Activated naive CD8-positive, alpha-beta T cell treated with anti-CD3 and anti-CD28 coated beads for 36 hours (primary cell): ENCODE measurements around the gene BSCL2. TPM values are rescaled to one million over a fixed set of nuclear protein-coding genes. Genes with fewer than 3 reads are reported as not detected.
"Not testable (repeated sequence)": the region's sequence is repeated elsewhere in the genome, so short reads cannot be mapped to it uniquely, and the experiment has no call there.

Experiments
- DNase-seq: peaks from one replicate; pipeline ENCODE4 v3.0.0; 2021
- H3K27ac Mint-ChIP-seq: one replicate; pipeline ENCODE4 v1.8.0; 2022; ENCODE audit warnings: mild to moderate bottlenecking, moderate library complexity, mixed read lengths
- H3K27me3 Mint-ChIP-seq: one replicate; pipeline ENCODE4 v1.8.0; 2022; ENCODE audit warnings: mild to moderate bottlenecking, mixed read lengths
- H3K36me3 Mint-ChIP-seq: one replicate; pipeline ENCODE4 v1.8.0; 2021; ENCODE audit warnings: mild to moderate bottlenecking, mixed read lengths
- H3K4me1 Mint-ChIP-seq: one replicate; pipeline ENCODE4 v1.8.0; 2021; ENCODE audit warnings: mixed read lengths
- H3K4me3 Mint-ChIP-seq: one replicate; pipeline ENCODE4 v1.8.0; 2022; ENCODE audit warnings: mild to moderate bottlenecking, moderate library complexity, mixed read lengths
- H3K9me3 Mint-ChIP-seq: one replicate; pipeline ENCODE4 v1.8.0; 2022; ENCODE audit warnings: mixed read lengths
- total RNA-seq, 2 experiments: library from RNA; stranded (reverse); gene quantifications; one replicate each; pipeline ENCODE4 v1.2.3, GENCODE V29; 2021

BSCL2 gene
- total RNA-seq, 2 experiments from 2014 or later, result 22.7 to 23.7 TPM

DNA sequence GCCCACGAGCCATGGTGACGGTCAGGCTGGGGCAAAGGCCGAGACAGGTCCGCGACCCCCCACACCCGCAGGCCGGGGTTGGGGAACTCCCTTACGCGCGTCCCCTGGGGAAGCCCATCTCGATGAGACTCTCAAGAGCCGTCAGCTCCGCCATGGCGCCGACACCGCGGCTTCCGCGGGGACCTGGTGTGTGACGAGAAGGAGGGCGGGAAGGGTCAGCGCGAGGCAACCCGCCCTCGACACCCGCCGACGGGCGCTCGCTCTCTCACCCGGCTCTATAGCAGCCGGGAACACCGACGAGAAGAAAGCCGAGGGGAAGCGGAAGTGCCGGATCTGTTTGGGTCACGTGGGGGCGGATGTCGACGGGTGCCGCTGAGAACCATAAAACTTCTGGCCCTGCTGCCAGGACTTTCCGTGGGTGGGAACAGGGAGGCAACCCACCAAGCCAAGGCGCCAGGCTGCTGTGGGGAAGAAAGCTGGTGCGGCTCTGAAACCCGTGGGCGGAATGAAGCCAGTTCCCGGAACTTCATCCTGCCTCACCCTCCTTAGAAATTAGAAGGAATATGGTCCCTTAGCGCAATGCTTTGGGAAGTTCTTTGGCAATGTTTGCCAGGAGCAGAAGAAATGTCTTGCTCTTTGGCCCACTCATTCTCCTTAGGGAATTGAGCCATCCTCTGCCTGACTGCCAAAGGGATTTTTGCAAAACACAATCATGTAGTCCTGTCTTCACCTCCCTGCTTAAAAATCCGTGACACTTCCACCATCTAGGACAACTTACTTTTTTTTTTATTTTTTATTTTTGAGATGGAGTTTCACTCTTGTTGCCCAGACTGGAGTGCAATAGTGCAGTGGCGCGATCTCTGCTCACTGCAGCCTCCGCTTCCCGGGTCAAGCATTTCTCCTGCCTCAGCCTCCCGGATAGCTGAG is 28.2 kb downstream of the BSCL2 start, which contains the start of gene UBXN1:
TSS of gene UBXN1 (minus strand) at position 304 of the 927 bp plus-strand sequence. CDS start at position 154, 150 bp downstream.
- Mint-ChIP-seq H3K27ac (peak within 1 kb of the TSS; percentile 89), H3K4me1 (peaks cover 34% of the 10 kb centered on the region), H3K4me3 (peak within 1 kb of the TSS; percentile 90)

GRCh38 chr11:62678433-62678769 is 28.8 kb downstream of the BSCL2 start:
- Mint-ChIP-seq H3K9me3 (no peaks in the 10 kb centered on the region), H3K4me3 (peak overlapping the region; percentile 90), H3K36me3 (peaks cover 29% of the 10 kb centered on the region), H3K4me1 (peaks cover 37% of the 10 kb centered on the region), H3K27me3 (no peaks in the 10 kb centered on the region), H3K27ac (peak overlapping the region; percentile 89)
- no peak for DNase-seq

More for the DNA sequence above, 28.2 kb downstream of the BSCL2 start, which contains the start of gene UBXN1:
- H3K27me3 Mint-ChIP-seq, result no peaks in the 10 kb centered on the region
- peaks cover 27% of the 10 kb centered on the region for H3K36me3 Mint-ChIP-seq
- DNase-seq, result peak; percentile 88
- H3K9me3 Mint-ChIP-seq, result no peaks in the 10 kb centered on the region

- Mint-ChIP-seq H3K9me3 (no peaks in the 10 kb centered on the region), H3K4me1 (peaks cover 42% of the 10 kb centered on the region), H3K36me3 (peaks cover 32% of the 10 kb centered on the region)
These were observed 29.5 kb downstream of the BSCL2 start for GRCh38 chr11:62677714-62678113.

GRCh38 chr11:62677156-62677555 is 30.1 kb downstream of the BSCL2 start:
- H3K9me3 Mint-ChIP-seq, result no peaks in the 10 kb centered on the region
- H3K4me3 Mint-ChIP-seq, result peak overlapping the region; percentile 90
- peak overlapping the region; percentile 39 for H3K27ac Mint-ChIP-seq
- H3K36me3 Mint-ChIP-seq, result peaks cover 38% of the 10 kb centered on the region
- no peaks in the 10 kb centered on the region for H3K27me3 Mint-ChIP-seq
- H3K4me1 Mint-ChIP-seq, result peaks cover 47% of the 10 kb centered on the region
- DNase-seq, result no peak

More at GRCh38 chr11:62677714-62678113, 29.5 kb downstream of the BSCL2 start:
- DNase-seq, result no peak
- Mint-ChIP-seq H3K4me3 (peak overlapping the region; percentile 90), H3K27me3 (no peaks in the 10 kb centered on the region), H3K27ac (peak overlapping the region; percentile 89)

- Mint-ChIP-seq H3K9me3 (no peaks in the 10 kb centered on the region), H3K36me3 (peaks cover 40% of the 10 kb centered on the region), H3K4me1 (peaks cover 47% of the 10 kb centered on the region), H3K27me3 (no peaks in the 10 kb centered on the region), H3K4me3 (peak overlapping the region; percentile 90), H3K27ac (peak overlapping the region; percentile 39)
- no peak for DNase-seq
These were observed 30.5 kb downstream of the BSCL2 start for GRCh38 chr11:62676698-62677097.

- H3K4me1 Mint-ChIP-seq, result peaks cover 43% of the 10 kb centered on the region
- H3K27ac Mint-ChIP-seq, DNase-seq, H3K4me3 Mint-ChIP-seq, H3K27me3 Mint-ChIP-seq, H3K9me3 Mint-ChIP-seq: not testable (repeated sequence)
- H3K36me3 Mint-ChIP-seq, result peaks cover 52% of the 10 kb centered on the region
These were observed 31.8 kb downstream of the BSCL2 start for GRCh38 chr11:62675415-62675814.

- Mint-ChIP-seq H3K4me1 (peaks cover 54% of the 10 kb centered on the region), H3K36me3 (peaks cover 67% of the 10 kb centered on the region), H3K4me3 (peak overlapping the region; percentile 91), H3K27ac (peak overlapping the region; percentile 95), H3K9me3 (no peaks in the 10 kb centered on the region), H3K27me3 (no peaks in the 10 kb centered on the region)
- DNase-seq, result no peak
These were observed 34.1 kb downstream of the BSCL2 start for GRCh38 chr11:62673196-62673525.

DNA sequence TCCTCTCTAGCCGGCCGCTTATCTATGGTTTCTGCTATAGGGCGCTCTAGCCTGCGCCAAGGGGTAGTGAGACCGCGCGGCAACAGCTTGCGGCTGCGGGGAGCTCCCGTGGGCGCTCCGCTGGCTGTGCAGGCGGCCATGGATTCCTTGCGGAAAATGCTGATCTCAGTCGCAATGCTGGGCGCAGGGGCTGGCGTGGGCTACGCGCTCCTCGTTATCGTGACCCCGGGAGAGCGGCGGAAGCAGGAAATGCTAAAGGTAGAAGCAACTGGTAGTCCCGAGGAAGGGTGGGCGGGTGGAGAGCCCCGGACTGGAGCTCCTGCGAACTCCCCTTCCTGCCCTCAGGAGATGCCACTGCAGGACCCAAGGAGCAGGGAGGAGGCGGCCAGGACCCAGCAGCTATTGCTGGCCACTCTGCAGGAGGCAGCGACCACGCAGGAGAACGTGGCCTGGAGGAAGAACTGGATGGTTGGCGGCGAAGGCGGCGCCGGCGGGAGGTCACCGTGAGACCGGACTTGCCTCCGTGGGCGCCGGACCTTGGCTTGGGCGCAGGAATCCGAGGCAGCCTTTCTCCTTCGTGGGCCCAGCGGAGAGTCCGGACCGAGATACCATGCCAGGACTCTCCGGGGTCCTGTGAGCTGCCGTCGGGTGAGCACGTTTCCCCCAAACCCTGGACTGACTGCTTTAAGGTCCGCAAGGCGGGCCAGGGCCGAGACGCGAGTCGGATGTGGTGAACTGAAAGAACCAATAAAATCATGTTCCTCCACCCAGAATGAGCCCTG is 35.4 kb downstream of the BSCL2 start, which contains the start of the genes LBHD1 and UQCC3:
TSS of gene LBHD1 (minus strand) at position 660 of the 782 bp plus-strand sequence. CDS start 2,236 bp downstream, outside the sequence.
TSS of gene UQCC3 (plus strand) at position 66 of the 782 bp plus-strand sequence. CDS start at position 139, 73 bp downstream.
- Mint-ChIP-seq H3K9me3 (no peaks in the 10 kb centered on the region), H3K27ac (peak within 1 kb of the TSS; percentile 95), H3K36me3 (peaks cover 65% of the 10 kb centered on the region), H3K4me1 (peaks cover 54% of the 10 kb centered on the region), H3K4me3 (peak within 1 kb of the TSS; percentile 91), H3K27me3 (no peaks in the 10 kb centered on the region)
- peak; percentile 79 for DNase-seq

GRCh38 chr11:62671236-62671607 is 36.0 kb downstream of the BSCL2 start:
- Mint-ChIP-seq H3K4me1 (peaks cover 55% of the 10 kb centered on the region), H3K4me3 (peak overlapping the region; percentile 91), H3K9me3 (no peaks in the 10 kb centered on the region), H3K27ac (peak overlapping the region; percentile 95), H3K27me3 (no peaks in the 10 kb centered on the region), H3K36me3 (peaks cover 67% of the 10 kb centered on the region)
- DNase-seq, result no peak

DNA sequence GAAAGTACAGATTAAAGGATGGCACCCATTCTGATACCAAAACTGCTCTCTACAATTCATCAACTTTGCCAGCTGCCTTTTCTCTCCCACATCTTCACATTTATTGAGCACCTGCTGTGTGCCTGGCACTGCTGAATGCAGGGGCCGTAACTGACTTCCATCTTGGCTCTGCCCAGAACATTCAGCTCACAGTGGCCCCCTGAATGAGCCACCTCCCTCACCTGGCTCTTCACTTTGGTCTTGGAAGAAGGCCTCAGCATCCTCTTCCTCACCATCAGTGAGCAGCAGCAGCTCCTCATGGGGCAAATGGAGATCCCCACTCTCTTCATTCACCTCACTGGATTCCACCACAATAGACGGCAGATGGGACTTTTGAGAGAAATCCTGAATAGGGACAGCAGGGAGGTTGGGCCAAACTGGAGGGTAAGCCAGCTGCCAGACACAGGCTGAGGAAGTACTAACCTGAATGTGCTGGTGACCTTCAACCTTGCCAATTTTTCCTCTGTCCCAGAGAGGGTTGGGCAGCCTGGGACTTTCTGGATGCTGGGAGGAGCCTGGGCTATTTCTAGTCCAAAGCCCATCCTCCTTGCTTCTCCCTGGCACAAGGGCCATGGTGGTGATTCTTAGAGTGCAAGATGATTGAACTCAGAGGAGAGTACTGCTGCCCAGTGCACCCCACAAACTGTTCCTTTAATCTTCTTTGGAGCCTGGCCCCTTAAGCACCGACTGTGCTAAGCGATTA is 37.6 kb downstream of the BSCL2 start:
- no peak for DNase-seq
- Mint-ChIP-seq H3K27ac (peak overlapping the region; percentile 95), H3K4me1 (peaks cover 54% of the 10 kb centered on the region), H3K4me3 (peak overlapping the region; percentile 91), H3K27me3 (no peaks in the 10 kb centered on the region), H3K36me3 (peaks cover 73% of the 10 kb centered on the region), H3K9me3 (no peaks in the 10 kb centered on the region)

DNA sequence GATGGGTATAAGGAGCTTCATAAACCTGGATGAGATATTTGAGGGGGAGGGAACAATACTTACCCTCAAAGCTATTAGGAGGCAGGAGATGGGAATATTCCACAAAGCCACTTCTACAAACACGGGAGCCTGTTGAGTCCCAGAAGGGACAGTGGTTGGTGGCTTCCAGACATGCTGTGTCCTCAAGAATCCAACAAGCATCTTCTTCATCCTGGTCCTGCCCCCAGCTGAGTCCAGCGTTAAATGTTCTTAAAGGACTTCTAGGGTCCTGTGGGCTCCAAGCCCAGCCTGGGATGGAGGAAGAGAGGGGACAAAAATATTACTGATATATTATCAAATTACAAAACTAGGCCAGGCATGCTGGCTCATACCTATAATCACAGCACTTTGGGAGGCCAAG is 39.8 kb downstream of the BSCL2 start:
- H3K9me3 Mint-ChIP-seq, result no peaks in the 10 kb centered on the region
- H3K27ac Mint-ChIP-seq, result peak overlapping the region; percentile 95
- H3K4me1 Mint-ChIP-seq, result peaks cover 51% of the 10 kb centered on the region
- H3K4me3 Mint-ChIP-seq, result peak overlapping the region; percentile 93
- DNase-seq, result no peak
- H3K27me3 Mint-ChIP-seq, result no peaks in the 10 kb centered on the region
- peaks cover 82% of the 10 kb centered on the region for H3K36me3 Mint-ChIP-seq

GRCh38 chr11:62666259-62666926 is 40.8 kb downstream of the BSCL2 start:
- no peak for DNase-seq
- H3K36me3 Mint-ChIP-seq, result peaks cover 78% of the 10 kb centered on the region
- H3K9me3 Mint-ChIP-seq, result no peaks in the 10 kb centered on the region
- peak overlapping the region; percentile 93 for H3K4me3 Mint-ChIP-seq
- peak overlapping the region; percentile 95 for H3K27ac Mint-ChIP-seq
- peaks cover 51% of the 10 kb centered on the region for H3K4me1 Mint-ChIP-seq
- no peaks in the 10 kb centered on the region for H3K27me3 Mint-ChIP-seq

DNA sequence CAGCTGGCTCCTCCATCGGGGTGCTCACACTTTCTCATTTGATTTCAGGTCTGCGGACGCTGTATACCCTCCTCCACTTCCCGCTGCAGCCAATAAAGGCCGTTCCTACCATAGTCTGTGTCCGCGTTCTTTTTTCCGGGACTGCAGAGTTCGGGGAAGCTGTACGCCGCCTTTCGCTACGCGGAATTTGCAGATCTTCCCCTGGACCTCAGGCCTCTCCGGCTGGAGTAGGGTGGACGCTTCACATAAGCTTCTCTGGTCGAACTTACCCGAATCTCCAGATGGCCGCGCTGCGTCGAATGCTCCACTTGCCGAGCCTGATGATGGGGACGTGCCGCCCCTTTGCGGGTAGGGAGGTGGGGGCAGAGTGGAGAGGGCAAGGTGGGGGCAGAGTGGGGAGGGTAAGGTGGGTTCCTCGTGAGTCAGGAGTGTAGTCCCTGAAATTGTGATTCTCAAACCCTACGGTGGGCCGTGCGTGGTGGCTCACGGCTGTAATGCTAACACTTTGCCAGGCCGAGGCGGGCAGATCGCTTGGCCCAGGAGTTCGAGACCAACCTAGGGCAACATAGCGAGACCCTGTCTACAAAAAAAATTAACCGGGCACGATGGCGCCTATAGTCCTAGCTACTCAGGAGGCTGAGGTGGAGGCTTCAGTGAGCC is 41.5 kb downstream of the BSCL2 start:
- Mint-ChIP-seq H3K4me3 (peak overlapping the region; percentile 93), H3K36me3 (peaks cover 72% of the 10 kb centered on the region), H3K27ac (peak overlapping the region; percentile 95), H3K27me3 (no peaks in the 10 kb centered on the region), H3K4me1 (peaks cover 48% of the 10 kb centered on the region), H3K9me3 (no peaks in the 10 kb centered on the region)
- DNase-seq, result peak; percentile 67
